HCT116 (cell line): Measurements from ENCODE around the gene SHISA6.

ENCODE experiments used
- CEBPB ChIP-seq: IDR thresholded peaks from 2 replicates; pipeline ENCODE4 v1.6.1; 2012; ENCODE audit warnings: low read depth
- EZH2 ChIP-seq: fragments of 200-600 bp; sonication (generic); IDR thresholded peaks from 2 replicates; pipeline ENCODE4 v1.6.1; 2017; ENCODE audit warnings: antibody characterized with exemption, mixed run types
- JUND ChIP-seq: IDR thresholded peaks from 2 replicates; pipeline ENCODE4 v1.6.1; 2012
- POLR2A ChIP-seq: IDR thresholded peaks from 2 replicates; pipeline ENCODE4 v1.7.0; 2011; ENCODE audit warnings: borderline replicate concordance; ENCODE audit not compliant: insufficient read depth, insufficient read length; ENCODE audit errors: extremely low read depth
- POLR2AphosphoS5 ChIP-seq: IDR thresholded peaks from 2 replicates; pipeline ENCODE4 v1.6.1; 2011; ENCODE audit warnings: mild to moderate bottlenecking, low read depth, low read length, moderate library complexity
- TF ChIP-seq, protein P1 (sequence below), 3 experiments: fragments of 200-600 bp in 1 of 3; sonication (generic) in 1 of 3; IDR thresholded peaks in 2 of 3; conservative IDR thresholded peaks in 1 of 3; 2 replicates each; pipeline ENCODE4 v1.5.1; 2012 to 2017; ENCODE audit warnings: low read depth in 2 of 3, low read length in 2 of 3, antibody characterized with exemption in 1 of 3, borderline replicate concordance in 1 of 3, control low read depth in 1 of 3, mild to moderate bottlenecking in 1 of 3, mixed read lengths in 1 of 3, mixed run types in 1 of 3, moderate library complexity in 1 of 3; ENCODE audit not compliant: insufficient read depth in 1 of 3
- TF ChIP-seq, protein P2 (sequence below): IDR thresholded peaks from 2 replicates; pipeline ENCODE4 v1.6.1; 2012
- TF ChIP-seq, protein P3 (sequence below): IDR thresholded peaks from 2 replicates; pipeline ENCODE4 v1.6.1; 2012; ENCODE audit warnings: low read depth

GRCh38 chr17:11204991-11205390, 36.0 kb upstream of the SHISA6 start:
- no peak for TF ChIP-seq EZH2
- TF ChIP-seq, protein P1, sequence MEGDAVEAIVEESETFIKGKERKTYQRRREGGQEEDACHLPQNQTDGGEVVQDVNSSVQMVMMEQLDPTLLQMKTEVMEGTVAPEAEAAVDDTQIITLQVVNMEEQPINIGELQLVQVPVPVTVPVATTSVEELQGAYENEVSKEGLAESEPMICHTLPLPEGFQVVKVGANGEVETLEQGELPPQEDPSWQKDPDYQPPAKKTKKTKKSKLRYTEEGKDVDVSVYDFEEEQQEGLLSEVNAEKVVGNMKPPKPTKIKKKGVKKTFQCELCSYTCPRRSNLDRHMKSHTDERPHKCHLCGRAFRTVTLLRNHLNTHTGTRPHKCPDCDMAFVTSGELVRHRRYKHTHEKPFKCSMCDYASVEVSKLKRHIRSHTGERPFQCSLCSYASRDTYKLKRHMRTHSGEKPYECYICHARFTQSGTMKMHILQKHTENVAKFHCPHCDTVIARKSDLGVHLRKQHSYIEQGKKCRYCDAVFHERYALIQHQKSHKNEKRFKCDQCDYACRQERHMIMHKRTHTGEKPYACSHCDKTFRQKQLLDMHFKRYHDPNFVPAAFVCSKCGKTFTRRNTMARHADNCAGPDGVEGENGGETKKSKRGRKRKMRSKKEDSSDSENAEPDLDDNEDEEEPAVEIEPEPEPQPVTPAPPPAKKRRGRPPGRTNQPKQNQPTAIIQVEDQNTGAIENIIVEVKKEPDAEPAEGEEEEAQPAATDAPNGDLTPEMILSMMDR (IDR thresholded peaks at IDR 0.05 in 2 of 3, conservative IDR thresholded peaks at IDR 0.05 in 1 of 3; ENCODE audit: borderline replicate concordance in 1 of 3, insufficient read depth in 1 of 3, low read depth in 2 of 3, low read length in 2 of 3) = no peak
- no peak for TF ChIP-seq CEBPB
- no peak for TF ChIP-seq POLR2A
- TF ChIP-seq JUND = no peak
- TF ChIP-seq, protein P2, sequence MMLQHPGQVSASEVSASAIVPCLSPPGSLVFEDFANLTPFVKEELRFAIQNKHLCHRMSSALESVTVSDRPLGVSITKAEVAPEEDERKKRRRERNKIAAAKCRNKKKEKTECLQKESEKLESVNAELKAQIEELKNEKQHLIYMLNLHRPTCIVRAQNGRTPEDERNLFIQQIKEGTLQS = no peak
- TF ChIP-seq POLR2AphosphoS5 = no peak
- TF ChIP-seq, protein P3, sequence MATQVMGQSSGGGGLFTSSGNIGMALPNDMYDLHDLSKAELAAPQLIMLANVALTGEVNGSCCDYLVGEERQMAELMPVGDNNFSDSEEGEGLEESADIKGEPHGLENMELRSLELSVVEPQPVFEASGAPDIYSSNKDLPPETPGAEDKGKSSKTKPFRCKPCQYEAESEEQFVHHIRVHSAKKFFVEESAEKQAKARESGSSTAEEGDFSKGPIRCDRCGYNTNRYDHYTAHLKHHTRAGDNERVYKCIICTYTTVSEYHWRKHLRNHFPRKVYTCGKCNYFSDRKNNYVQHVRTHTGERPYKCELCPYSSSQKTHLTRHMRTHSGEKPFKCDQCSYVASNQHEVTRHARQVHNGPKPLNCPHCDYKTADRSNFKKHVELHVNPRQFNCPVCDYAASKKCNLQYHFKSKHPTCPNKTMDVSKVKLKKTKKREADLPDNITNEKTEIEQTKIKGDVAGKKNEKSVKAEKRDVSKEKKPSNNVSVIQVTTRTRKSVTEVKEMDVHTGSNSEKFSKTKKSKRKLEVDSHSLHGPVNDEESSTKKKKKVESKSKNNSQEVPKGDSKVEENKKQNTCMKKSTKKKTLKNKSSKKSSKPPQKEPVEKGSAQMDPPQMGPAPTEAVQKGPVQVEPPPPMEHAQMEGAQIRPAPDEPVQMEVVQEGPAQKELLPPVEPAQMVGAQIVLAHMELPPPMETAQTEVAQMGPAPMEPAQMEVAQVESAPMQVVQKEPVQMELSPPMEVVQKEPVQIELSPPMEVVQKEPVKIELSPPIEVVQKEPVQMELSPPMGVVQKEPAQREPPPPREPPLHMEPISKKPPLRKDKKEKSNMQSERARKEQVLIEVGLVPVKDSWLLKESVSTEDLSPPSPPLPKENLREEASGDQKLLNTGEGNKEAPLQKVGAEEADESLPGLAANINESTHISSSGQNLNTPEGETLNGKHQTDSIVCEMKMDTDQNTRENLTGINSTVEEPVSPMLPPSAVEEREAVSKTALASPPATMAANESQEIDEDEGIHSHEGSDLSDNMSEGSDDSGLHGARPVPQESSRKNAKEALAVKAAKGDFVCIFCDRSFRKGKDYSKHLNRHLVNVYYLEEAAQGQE = no peak
